ENCODE results near the gene RIPOR2. TPM values are rescaled to one million over a fixed set of nuclear protein-coding genes. Genes with fewer than 3 reads are reported as not detected.
A peak's percentile ranks its signal among the peaks of the same experiment; 100 is the strongest.

RIPOR2 gene
- polyA plus RNA-seq, 10 donors = 21.6 to 43.0 (median 25.5) TPM

DNA sequence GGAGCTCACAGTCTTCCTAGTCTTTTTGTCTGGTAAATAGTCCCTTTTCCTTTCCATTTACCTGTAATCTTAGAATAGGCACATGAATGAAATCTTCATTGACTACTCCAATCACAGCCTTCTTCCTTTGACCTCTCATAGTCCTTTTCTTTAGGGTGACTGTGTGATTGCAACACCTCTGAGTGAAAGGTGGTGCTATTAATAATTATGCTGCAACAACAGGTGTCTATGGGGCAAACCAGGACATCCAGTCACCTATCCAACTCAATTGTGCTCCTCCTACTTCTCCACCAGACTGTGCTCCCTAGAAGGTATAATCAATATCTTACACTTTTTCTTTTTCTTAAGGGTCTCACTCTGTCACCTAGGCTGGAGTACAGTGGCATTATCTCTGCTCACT lies 29.4 kb downstream of the RIPOR2 start:
- no peak for DNase-seq

- DNase-seq = peak in 1 of 3 donors; percentile 44
These were observed 30.3 kb downstream of the RIPOR2 start for GRCh38 chr6:24905483-24905882.

DNA sequence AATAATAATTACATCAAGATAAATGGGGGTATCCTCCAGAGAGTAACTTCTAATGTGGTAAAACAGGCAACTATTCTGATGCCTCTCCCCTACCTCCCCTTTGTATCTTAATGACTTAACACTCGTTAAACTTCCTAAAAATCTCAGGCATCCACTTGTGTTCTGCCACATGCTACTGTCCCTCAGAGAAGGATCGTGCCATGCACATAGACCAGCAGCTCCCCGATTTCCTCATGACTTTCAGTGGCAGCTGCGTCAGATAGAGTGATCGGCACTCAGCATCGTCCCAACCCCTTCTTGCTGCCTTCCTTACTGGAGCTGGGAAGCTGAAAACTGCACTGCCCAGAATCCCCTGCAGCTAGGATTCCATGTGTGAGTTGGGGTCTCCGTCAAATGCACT lies 32.1 kb downstream of the RIPOR2 start:
- DNase-seq = no peak

- peak in 1 of 3 donors; percentile 48 for DNase-seq
These were observed 33.0 kb downstream of the RIPOR2 start for GRCh38 chr6:24902782-24903181.

GRCh38 chr6:24901698-24902328 lies 33.9 kb downstream of the RIPOR2 start:
- DNase-seq = no peak

- DNase-seq = no peak
These were observed 34.7 kb downstream of the RIPOR2 start for GRCh38 chr6:24900917-24901697.

- no peak for DNase-seq
These were observed 35.8 kb downstream of the RIPOR2 start for GRCh38 chr6:24899997-24900325.

DNA sequence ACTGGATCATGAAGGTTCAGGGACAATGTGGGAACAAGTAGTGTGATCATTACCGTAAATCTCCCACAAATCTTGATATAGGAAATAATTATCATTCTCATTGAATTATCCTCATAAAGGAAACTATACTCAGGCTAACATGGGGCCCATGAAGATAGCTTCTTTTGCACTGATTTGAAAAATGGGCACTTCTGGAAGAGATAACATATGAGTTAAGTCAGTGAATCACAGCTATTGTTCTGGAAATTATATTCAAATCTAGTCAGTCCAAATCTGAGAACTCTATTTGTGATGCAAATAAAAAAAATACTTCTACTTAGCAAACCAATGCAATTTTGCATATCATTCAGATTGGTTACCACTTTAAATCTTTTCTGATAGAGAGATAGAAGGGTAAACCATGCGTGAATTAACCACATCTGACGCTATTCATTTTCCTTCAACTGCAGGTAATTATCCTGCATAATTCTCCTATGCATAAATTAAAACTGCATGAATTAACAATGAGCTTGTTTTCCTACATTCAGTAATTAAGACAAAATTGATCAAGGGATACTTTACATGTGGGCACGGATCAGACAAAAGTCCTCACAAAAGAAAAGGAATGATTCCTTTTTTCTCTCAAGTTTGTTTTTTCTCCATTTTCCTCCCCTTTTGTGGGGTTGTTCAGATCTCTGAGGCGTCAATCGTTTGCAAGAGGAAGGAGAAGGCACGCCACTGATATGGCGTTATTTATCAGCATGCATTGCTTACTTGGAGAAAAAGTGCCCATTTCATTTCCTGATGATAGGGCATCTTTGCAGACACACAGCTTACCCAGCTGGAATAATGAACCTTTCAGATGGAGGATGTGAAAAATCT lies 36.4 kb downstream of the RIPOR2 start:
- DNase-seq = no peak

DNA sequence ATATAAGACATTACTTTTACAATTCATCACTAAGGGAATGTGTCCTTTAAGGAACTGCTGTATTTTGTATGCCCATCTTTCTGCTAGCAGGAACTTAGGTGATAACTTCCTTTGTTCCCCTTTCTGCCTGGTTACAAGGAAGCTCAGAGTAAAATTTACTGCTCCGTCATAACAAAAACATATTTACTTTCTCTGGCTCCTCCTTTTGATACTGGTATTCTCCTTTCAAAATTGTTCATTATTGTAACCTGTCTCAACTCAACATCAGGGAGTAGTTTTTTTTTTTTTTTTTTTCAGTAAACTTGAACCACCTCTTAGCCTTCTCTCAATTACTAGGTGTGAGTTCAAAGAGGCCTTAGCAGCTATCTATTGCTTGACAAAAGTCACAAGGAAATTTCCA lies 37.1 kb downstream of the RIPOR2 start:
- DNase-seq = no peak

GRCh38 chr6:24897186-24897585 lies 38.6 kb downstream of the RIPOR2 start:
- no peak for DNase-seq

DNA sequence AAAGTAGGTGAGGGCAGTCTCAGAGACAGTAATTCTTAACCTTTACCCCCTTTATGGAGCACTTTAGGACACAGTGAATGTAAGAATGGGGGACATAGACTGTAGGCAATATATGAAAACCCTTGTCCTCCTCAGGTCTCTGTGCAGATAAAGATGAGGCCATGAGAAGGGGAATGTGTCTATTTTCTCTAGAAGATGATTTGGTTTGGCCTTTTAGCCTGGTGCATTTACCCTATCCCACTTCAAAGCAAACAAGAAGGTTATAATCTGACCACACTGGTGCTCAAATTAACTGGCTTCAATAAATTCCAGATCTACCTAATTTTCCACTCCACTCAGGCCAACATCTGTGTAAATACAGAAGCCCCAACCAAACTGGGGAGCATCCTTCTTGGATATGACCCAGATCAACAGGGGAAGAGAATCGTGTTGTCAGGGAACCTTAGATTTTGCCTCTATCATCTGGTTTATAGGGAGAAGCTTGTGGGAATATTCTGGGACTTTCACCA lies 42.4 kb downstream of the RIPOR2 start:
- DNase-seq = no peak

GRCh38 chr6:24891004-24891403 lies 44.8 kb downstream of the RIPOR2 start:
- DNase-seq = peak in 2 of 3 donors; percentile 41 to 53

GRCh38 chr6:24890471-24890870 lies 45.3 kb downstream of the RIPOR2 start:
- no peak for DNase-seq

DNA sequence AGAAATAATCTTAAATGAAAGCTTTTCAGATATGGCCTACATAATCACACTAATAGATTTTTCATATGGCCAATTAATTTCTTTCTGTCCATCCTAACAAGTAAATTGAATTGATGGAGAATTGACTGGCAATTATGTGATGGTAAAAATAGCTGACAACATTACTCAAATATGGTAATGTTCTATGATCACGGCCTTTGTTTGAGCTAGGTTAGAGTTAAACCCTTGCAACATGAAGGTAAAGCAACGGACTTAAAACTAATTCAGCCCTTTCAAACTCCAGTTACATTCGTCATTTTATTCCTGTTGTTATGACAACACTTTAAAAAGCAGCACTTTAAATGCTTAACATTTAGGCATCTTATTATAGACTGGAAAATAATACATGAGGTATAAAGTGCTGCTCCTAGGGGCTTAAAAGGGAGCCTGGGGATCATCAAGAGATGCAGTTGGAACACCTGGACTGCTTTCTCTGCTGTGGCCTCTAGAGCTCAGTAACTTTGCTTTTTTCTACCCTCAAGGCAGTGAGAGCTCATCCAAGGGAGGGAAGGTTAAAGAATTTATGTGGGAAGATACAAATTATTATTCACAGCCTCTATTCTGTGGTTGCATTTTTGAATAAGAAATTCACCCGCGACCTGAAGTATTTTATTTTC lies 46.9 kb downstream of the RIPOR2 start:
- peak in 1 of 3 donors; percentile 39 for DNase-seq

GRCh38 chr6:24887545-24888140 lies 48.1 kb downstream of the RIPOR2 start:
- no peak for DNase-seq

- DNase-seq = peak; percentile 45 to 73 (median 69)
These were observed 52.1 kb downstream of the RIPOR2 start for GRCh38 chr6:24883618-24884017.

DNA sequence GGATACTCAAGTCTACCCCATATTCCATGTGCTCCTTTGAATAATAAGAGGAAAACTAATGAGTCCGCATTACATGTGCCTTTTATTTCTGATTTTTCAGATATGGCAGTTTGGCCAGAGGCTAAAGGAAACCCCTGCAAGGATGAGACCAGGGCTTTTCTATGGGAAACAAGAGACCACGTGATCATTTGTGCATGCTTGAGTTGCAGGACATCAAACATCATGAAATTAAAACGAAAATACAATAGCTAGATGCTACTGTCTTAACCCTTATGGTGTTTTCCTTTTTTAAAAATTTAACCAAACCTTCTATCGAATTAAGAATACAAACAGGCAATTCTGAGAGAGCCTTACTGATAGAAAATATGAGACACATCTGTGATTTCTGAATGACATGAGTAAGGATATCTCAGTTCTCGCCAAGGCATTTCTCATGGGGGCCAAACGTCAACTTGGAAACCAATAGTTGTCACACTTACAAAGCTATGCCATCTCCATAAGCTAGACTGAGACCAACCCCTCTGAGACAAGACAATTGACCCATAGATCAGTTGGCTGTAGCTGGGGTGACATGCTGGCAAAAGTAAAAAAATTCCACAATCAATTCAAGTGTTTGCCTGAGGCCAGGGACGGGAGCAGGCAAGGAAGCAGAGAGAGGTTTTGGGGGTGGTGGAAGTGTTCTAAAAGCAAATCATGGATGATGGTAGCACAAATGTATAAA lies 52.8 kb downstream of the RIPOR2 start:
- peak in 1 of 3 donors; percentile 45 for DNase-seq

- no peak for DNase-seq
These were observed 53.5 kb downstream of the RIPOR2 start for GRCh38 chr6:24882295-24882694.

DNA sequence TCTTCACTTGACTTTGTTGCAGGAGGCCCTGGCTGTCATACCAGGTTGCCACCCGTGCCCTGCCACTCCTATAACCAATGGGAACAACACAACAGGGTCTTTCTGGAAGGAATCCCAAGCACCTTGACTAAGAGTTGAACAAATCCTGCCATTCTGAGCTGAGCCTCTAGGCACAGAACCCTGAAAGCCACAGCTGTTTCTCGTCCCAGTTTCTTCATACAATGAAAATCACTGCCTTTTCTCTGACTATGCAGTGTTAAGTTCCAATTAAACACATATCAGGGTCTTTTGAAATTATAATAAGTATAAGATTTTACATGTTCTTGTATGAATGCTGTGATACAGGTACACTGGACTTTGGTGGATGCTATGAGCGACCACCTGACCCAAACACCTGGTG lies 54.4 kb downstream of the RIPOR2 start:
- DNase-seq = no peak

DNA sequence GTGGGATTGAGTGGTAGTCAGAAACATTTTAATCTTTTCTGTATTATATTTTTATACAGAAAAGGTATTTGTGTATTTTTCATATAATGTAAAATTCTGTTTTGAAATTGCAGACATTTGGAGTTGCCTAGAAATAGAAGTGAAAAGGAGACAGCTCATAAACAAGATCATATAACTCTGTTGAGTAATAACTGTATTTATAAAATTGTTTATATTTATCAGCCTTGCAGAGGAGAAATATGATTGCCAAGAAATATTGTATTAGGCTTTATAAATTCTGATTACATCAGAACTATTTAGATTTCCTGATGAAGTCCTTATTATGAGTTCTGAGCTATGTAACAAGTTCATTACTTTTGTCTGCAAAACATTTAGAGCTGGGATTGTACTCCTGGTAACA lies 55.3 kb downstream of the RIPOR2 start:
- no peak for DNase-seq

DNA sequence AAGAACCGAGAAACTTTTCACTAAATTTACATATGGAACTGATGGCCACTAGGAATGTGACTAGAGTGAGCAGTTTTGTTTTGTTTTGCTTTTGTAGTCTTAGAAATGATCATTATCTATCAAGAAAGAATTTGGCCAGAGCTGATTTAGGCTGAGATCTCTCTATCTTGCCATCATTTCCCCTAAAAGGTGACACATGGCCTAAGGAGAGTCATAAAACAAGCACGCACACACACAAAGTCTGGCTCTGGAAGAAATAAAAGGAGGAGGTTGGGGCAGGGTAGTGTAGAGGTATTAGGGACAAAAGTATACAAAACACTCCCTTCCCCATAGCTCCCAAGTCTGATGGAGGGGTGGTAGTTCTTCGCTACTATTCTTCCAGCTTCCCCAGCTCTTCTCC lies 56.4 kb downstream of the RIPOR2 start:
- no peak for DNase-seq

Data from muscle of back (tissue), 11 donors.